ENCODE results near the gene MAP1A. TPM values are rescaled to one million over a fixed set of nuclear protein-coding genes. Genes with fewer than 3 reads are reported as not detected.

Gene MAP1A
- polyA plus RNA-seq, 4 donors = 8.0 to 14.7 (median 9.0) TPM

Other genes starting within 250 kb of the MAP1A start
- gene TGM7, start 215.4 kb upstream of the MAP1A start, polyA plus RNA-seq (ENCODE audit: insufficient read length in 4 of 4) = under 1 TPM in 1 of 4 donors, not detected in 3; 0.09 TPM
- 10 to 100 TPM in 3 of 4 donors, 1 to 10 TPM in 1; 9.2 to 13.8 (median 13.2) TPM for gene LCMT2, start 187.0 kb upstream of the MAP1A start, polyA plus RNA-seq (ENCODE audit: insufficient read length in 4 of 4)
- 10 to 100 TPM; 25.1 to 35.6 (median 26.6) TPM for gene ZSCAN29, start 146.6 kb upstream of the MAP1A start, polyA plus RNA-seq (ENCODE audit: insufficient read length in 4 of 4)
- gene TUBGCP4, start 146.5 kb upstream of the MAP1A start, polyA plus RNA-seq (ENCODE audit: insufficient read length in 4 of 4) = 10 to 100 TPM; 19.1 to 38.3 (median 25.2) TPM
- 10 to 100 TPM; 58.1 to 92.9 (median 84.7) TPM for gene TP53BP1, start 24.5 kb upstream of the MAP1A start, polyA plus RNA-seq (ENCODE audit: insufficient read length in 4 of 4)
- 10 to 100 TPM; 11.4 to 33.2 (median 22.4) TPM for gene PPIP5K1, start 72.6 kb downstream of the MAP1A start, polyA plus RNA-seq (ENCODE audit: insufficient read length in 4 of 4)
- gene CKMT1B, start 76.4 kb downstream of the MAP1A start, polyA plus RNA-seq (ENCODE audit: insufficient read length in 4 of 4) = 1 to 10 TPM in 3 of 4 donors, under 1 TPM in 1; 0.66 to 3.7 (median 2.3) TPM
- 1 to 10 TPM in 2 of 4 donors, under 1 TPM in 2; 0.64 to 2.1 (median 1.2) TPM for gene STRC, start 101.2 kb downstream of the MAP1A start, polyA plus RNA-seq (ENCODE audit: insufficient read length in 4 of 4)
- gene CATSPER2, start 131.2 kb downstream of the MAP1A start, polyA plus RNA-seq (ENCODE audit: insufficient read length in 4 of 4) = 1 to 10 TPM; 2.3 to 10.0 (median 3.9) TPM
- 1 to 10 TPM in 3 of 4 donors, under 1 TPM in 1; 0.40 to 2.6 (median 1.7) TPM for gene CKMT1A, start 176.3 kb downstream of the MAP1A start, polyA plus RNA-seq (ENCODE audit: insufficient read length in 4 of 4)
- 100 to 1,000 TPM; 487 to 703 (median 583) TPM for gene PDIA3, start 228.8 kb downstream of the MAP1A start, polyA plus RNA-seq (ENCODE audit: insufficient read length in 4 of 4)

All from left renal pelvis (tissue), 4 donors.